SK-N-SH (cell line): ENCODE measurements around the gene STYXL1. TPM values are rescaled to one million over a fixed set of nuclear protein-coding genes. Genes with fewer than 3 reads are reported as not detected.

Experiments used
- CTCF ChIA-PET: fragments of 300-600, 350-600 bp; formaldehyde crosslinking; extraction: SDS; loops from one replicate; lab custom pipeline; 2021; lab: Yijun Ruan, JAX
- POLR2A ChIA-PET: fragments of 350-600 bp; sonication (Branson Sonifier 250); formaldehyde crosslinking; extraction: SDS; loops from one replicate; lab custom pipeline; 2020; ENCODE audit warnings: antibody characterized with exemption, inconsistent platforms; lab: Yijun Ruan, JAX
- DNase-seq: peaks from one replicate; pipeline ENCODE4 v3.0.0; 2012
- H2AFZ ChIP-seq: fragments of 200-600 bp; sonication (generic); 2 replicates; pipeline ENCODE4 v1.8.1; 2016; ENCODE audit warnings: antibody characterized with exemption, mild to moderate bottlenecking, low read depth
- H3F3A ChIP-seq: fragments of 200-600 bp; sonication (generic); replicated peaks from 2 replicates; pipeline ENCODE3; 2016; ENCODE audit warnings: antibody characterized with exemption, mild to moderate bottlenecking; ENCODE audit not compliant: insufficient read depth
- H3K27ac ChIP-seq, 2 experiments: fragments of 200-500 bp in 1 of 2; fragments of 200-600 bp in 1 of 2; sonication (Bioruptor generic) in 1 of 2; sonication (generic), shearing (Covaris generic) in 1 of 2; 2 replicates each; pipeline versions ENCODE4 v1.5.1 to v1.6.1; 2014 to 2016; ENCODE audit warnings: low read depth in 2 of 2, inconsistent platforms in 1 of 2, low read length in 1 of 2, mild to moderate bottlenecking in 1 of 2, mixed read lengths in 1 of 2
- H3K27me3 ChIP-seq: fragments of 200-600 bp; sonication (generic), shearing (Covaris generic); 2 replicates; pipeline ENCODE4 v1.6.1; 2016; ENCODE audit warnings: mixed run types; ENCODE audit not compliant: insufficient read depth
- H3K36me3 ChIP-seq, 2 experiments: fragments of 200-500 bp in 1 of 2; fragments of 200-600 bp in 1 of 2; sonication (Bioruptor generic) in 1 of 2; sonication (generic) in 1 of 2; replicated peaks in 1 of 2; 2 replicates each; pipeline versions ENCODE3 to v1.5.1; 2014 to 2016; ENCODE audit warnings: low read length in 1 of 2, mild to moderate bottlenecking in 1 of 2; ENCODE audit not compliant: insufficient read depth in 2 of 2, control insufficient read depth in 1 of 2
- H3K4me1 ChIP-seq, 2 experiments: fragments of 200-500 bp in 1 of 2; fragments of 200-600 bp in 1 of 2; sonication (Bioruptor generic) in 1 of 2; sonication (generic), shearing (Covaris generic) in 1 of 2; 2 replicates each; pipeline versions ENCODE4 v1.5.1 to v1.6.1; 2014 to 2016; ENCODE audit warnings: low read depth in 1 of 2, low read length in 1 of 2, mixed run types in 1 of 2; ENCODE audit not compliant: insufficient read depth in 2 of 2, control insufficient read depth in 1 of 2
- H3K4me2 ChIP-seq: fragments of 200-600 bp; sonication (generic), shearing (Covaris generic); 2 replicates; pipeline ENCODE4 v1.6.1; 2017; ENCODE audit warnings: mixed run types
- H3K4me3 ChIP-seq, 2 experiments: fragments of 200-500 bp in 1 of 2; fragments of 200-600 bp in 1 of 2; sonication (Bioruptor generic) in 1 of 2; sonication (generic), shearing (Covaris generic) in 1 of 2; 2 replicates each; pipeline versions ENCODE4 v1.5.1 to v1.8.1; 2014 to 2016; ENCODE audit warnings: low read depth in 2 of 2, inconsistent platforms in 1 of 2, low read length in 1 of 2, mild to moderate bottlenecking in 1 of 2, mixed read lengths in 1 of 2, moderate library complexity in 1 of 2
- H3K79me2 ChIP-seq: fragments of 200-600 bp; sonication (generic); 2 replicates; pipeline ENCODE4 v1.8.1; 2017; ENCODE audit warnings: mild to moderate bottlenecking; ENCODE audit not compliant: insufficient read depth
- H3K9ac ChIP-seq: fragments of 200-600 bp; sonication (generic); 2 replicates; pipeline ENCODE4 v1.6.1; 2017; ENCODE audit warnings: mixed run types
- H3K9me2 ChIP-seq: fragments of 200-600 bp; sonication (generic); 2 replicates; pipeline ENCODE4 v1.6.1; 2017; ENCODE audit warnings: mixed run types
- H3K9me3 ChIP-seq: fragments of 200-600 bp; sonication (generic); 2 replicates; pipeline ENCODE4 v1.6.1; 2017; ENCODE audit warnings: mixed run types, mild to moderate bottlenecking, moderate library complexity
- H4K20me1 ChIP-seq: fragments of 200-600 bp; sonication (generic); 2 replicates; pipeline ENCODE4 v1.6.1; 2017; ENCODE audit warnings: mild to moderate bottlenecking, mixed run types; ENCODE audit not compliant: insufficient read depth
- CHD2 ChIP-seq: fragments of 150-350 bp; IDR thresholded peaks from 2 replicates; pipeline ENCODE4 v1.6.1; 2018; ENCODE audit warnings: low read length; ENCODE audit not compliant: partially characterized antibody
- ELF1 ChIP-seq: IDR thresholded peaks from 2 replicates; pipeline ENCODE4 v1.4.0; 2012
- EZH2phosphoT487 ChIP-seq: fragments of 200-600 bp; sonication (generic); IDR thresholded peaks from 2 replicates; pipeline ENCODE4 v1.6.1; 2017; ENCODE audit warnings: low read depth, mixed run types, mild to moderate bottlenecking, antibody characterized with exemption, moderate library complexity, borderline replicate concordance
- GATA2 ChIP-seq: sonication (generic); formaldehyde crosslinking; IDR thresholded peaks from 2 replicates; pipeline ENCODE4 v1.5.0; 2020; ENCODE audit warnings: mild to moderate bottlenecking, missing genetic modification reagents
- JUND ChIP-seq: IDR thresholded peaks from 2 replicates; pipeline ENCODE4 v1.4.0; 2012
- NFIC ChIP-seq: IDR thresholded peaks from 2 replicates; pipeline ENCODE4 v1.4.0; 2012; ENCODE audit warnings: borderline replicate concordance
- RAD21 ChIP-seq: IDR thresholded peaks from 2 replicates; pipeline ENCODE4 v1.6.1; 2012; ENCODE audit warnings: mild to moderate bottlenecking, low read length
- RFX5 ChIP-seq: IDR thresholded peaks from 2 replicates; pipeline ENCODE4 v1.6.1; 2012; ENCODE audit warnings: mild to moderate bottlenecking, improper control_type of control experiment, low read length
- SMC3 ChIP-seq: IDR thresholded peaks from 2 replicates; pipeline ENCODE4 v1.6.1; 2012; ENCODE audit warnings: low read depth, low read length, improper control_type of control experiment
- YY1 ChIP-seq: IDR thresholded peaks from 2 replicates; pipeline ENCODE4 v1.4.0; 2012; ENCODE audit warnings: low read depth, mild to moderate bottlenecking
- WGBS: methylation state at CpG from one replicate; pipeline ENCODE4 v1.1.6; 2017; ENCODE audit warnings: low lambda C conversion rate; 5-methylcytosine and 5-hydroxymethylcytosine counted together
- polyA plus RNA-seq, 3 experiments: library from polyadenylated mRNA; depleted of rRNA; stranded (reverse); fragments of >200 nt; gene quantifications; 2 replicates each; pipeline ENCODE4 v1.2.3, GENCODE V29; 2012
- small RNA-seq, 7 experiments: library from RNA; depleted of rRNA; stranded (forward); fragments of <200 nt; gene quantifications; one replicate each; pipeline ENCODE3, GENCODE V24; 2012
- TF ChIP-seq, protein P1 (sequence below): fragments of 200-600 bp; sonication (generic); IDR thresholded peaks from 2 replicates; pipeline ENCODE4 v1.6.1; 2017; ENCODE audit warnings: antibody characterized with exemption, mild to moderate bottlenecking, moderate library complexity
- TF ChIP-seq, protein P2 (sequence below): IDR thresholded peaks from 2 replicates; pipeline ENCODE4 v1.4.0; 2012; ENCODE audit warnings: low read depth
- TF ChIP-seq, protein P3 (sequence below): IDR thresholded peaks from 2 replicates; pipeline ENCODE4 v1.6.1; 2012; ENCODE audit warnings: mild to moderate bottlenecking, low read depth, low read length, moderate library complexity
- TF ChIP-seq, protein P4 (sequence below): IDR thresholded peaks from 2 replicates; pipeline ENCODE4 v1.4.0; 2012; ENCODE audit warnings: low read depth, borderline replicate concordance
- TF ChIP-seq, protein P5 (sequence below): IDR thresholded peaks from 2 replicates; pipeline ENCODE4 v1.4.0; 2012; ENCODE audit warnings: low read depth, borderline replicate concordance

STYXL1 gene
- polyA plus RNA-seq, 1 of the 3 experiments (the other 2 are of a cell fraction), result 86.6 TPM

DNA sequence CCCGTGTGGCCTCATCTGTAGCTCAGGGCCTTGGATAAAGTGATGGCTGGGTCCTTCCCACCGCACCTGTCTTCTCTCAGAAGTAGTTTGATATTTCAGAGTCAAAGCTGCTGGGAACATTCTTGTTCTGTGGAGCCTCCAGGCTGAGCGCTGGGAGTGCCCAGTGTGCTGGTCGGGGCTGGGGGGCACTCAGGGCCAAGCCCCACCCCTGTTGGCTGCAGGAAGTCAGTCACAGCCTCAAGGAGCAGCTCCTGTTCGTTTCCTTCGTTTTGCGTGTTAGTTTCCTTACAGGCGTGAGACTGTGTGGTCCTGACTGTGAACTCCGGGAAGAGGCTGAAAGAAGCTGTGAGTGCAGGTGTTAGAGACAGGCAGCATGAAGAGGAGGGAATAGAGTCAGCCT is 99.6 kb downstream of the STYXL1 start:
- no peaks in the 10 kb centered on the region for H3F3A ChIP-seq
- no peak overlapping the region for H3K9ac ChIP-seq
- no peak overlapping the region for H3K27ac ChIP-seq
- H3K79me2 ChIP-seq, result 0 out of 2 replicates have a peak, but pooled peaks cover 6% of the 10 kb centered on the region
- H3K4me3 ChIP-seq, result no peak overlapping the region
- no peaks in the 10 kb centered on the region for H3K36me3 ChIP-seq
- ChIA-PET CTCF (interaction anchor here (0.9 to 1.4 kb wide), 3 partner anchors 29 to 190 kb away, joined by 3 to 5 read pairs (median 4); no protein-coding TSS in a partner anchor), POLR2A (interaction anchor here (0.6 to 1.0 kb wide), 3 partner anchors 13 to 33 kb away, joined by 3 to 4 read pairs (median 3); partner anchors contain the start of gene POR)
- no peak overlapping the region for H3K4me2 ChIP-seq
- H2AFZ ChIP-seq, result no peak overlapping the region
- TF ChIP-seq EZH2phosphoT487 (no peak), RAD21 (no peak), GATA2 (CRISPR knock-in tag) (no peak), CHD2 (no peak), ELF1 (no peak), YY1 (no peak), SMC3 (no peak), RFX5 (no peak), NFIC (no peak), JUND (no peak)
- TF ChIP-seq, protein P1, sequence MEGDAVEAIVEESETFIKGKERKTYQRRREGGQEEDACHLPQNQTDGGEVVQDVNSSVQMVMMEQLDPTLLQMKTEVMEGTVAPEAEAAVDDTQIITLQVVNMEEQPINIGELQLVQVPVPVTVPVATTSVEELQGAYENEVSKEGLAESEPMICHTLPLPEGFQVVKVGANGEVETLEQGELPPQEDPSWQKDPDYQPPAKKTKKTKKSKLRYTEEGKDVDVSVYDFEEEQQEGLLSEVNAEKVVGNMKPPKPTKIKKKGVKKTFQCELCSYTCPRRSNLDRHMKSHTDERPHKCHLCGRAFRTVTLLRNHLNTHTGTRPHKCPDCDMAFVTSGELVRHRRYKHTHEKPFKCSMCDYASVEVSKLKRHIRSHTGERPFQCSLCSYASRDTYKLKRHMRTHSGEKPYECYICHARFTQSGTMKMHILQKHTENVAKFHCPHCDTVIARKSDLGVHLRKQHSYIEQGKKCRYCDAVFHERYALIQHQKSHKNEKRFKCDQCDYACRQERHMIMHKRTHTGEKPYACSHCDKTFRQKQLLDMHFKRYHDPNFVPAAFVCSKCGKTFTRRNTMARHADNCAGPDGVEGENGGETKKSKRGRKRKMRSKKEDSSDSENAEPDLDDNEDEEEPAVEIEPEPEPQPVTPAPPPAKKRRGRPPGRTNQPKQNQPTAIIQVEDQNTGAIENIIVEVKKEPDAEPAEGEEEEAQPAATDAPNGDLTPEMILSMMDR, result no peak
- TF ChIP-seq, protein P2, sequence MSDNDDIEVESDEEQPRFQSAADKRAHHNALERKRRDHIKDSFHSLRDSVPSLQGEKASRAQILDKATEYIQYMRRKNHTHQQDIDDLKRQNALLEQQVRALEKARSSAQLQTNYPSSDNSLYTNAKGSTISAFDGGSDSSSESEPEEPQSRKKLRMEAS, result no peak
- TF ChIP-seq, protein P3, sequence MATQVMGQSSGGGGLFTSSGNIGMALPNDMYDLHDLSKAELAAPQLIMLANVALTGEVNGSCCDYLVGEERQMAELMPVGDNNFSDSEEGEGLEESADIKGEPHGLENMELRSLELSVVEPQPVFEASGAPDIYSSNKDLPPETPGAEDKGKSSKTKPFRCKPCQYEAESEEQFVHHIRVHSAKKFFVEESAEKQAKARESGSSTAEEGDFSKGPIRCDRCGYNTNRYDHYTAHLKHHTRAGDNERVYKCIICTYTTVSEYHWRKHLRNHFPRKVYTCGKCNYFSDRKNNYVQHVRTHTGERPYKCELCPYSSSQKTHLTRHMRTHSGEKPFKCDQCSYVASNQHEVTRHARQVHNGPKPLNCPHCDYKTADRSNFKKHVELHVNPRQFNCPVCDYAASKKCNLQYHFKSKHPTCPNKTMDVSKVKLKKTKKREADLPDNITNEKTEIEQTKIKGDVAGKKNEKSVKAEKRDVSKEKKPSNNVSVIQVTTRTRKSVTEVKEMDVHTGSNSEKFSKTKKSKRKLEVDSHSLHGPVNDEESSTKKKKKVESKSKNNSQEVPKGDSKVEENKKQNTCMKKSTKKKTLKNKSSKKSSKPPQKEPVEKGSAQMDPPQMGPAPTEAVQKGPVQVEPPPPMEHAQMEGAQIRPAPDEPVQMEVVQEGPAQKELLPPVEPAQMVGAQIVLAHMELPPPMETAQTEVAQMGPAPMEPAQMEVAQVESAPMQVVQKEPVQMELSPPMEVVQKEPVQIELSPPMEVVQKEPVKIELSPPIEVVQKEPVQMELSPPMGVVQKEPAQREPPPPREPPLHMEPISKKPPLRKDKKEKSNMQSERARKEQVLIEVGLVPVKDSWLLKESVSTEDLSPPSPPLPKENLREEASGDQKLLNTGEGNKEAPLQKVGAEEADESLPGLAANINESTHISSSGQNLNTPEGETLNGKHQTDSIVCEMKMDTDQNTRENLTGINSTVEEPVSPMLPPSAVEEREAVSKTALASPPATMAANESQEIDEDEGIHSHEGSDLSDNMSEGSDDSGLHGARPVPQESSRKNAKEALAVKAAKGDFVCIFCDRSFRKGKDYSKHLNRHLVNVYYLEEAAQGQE, result no peak
- TF ChIP-seq, protein P4, sequence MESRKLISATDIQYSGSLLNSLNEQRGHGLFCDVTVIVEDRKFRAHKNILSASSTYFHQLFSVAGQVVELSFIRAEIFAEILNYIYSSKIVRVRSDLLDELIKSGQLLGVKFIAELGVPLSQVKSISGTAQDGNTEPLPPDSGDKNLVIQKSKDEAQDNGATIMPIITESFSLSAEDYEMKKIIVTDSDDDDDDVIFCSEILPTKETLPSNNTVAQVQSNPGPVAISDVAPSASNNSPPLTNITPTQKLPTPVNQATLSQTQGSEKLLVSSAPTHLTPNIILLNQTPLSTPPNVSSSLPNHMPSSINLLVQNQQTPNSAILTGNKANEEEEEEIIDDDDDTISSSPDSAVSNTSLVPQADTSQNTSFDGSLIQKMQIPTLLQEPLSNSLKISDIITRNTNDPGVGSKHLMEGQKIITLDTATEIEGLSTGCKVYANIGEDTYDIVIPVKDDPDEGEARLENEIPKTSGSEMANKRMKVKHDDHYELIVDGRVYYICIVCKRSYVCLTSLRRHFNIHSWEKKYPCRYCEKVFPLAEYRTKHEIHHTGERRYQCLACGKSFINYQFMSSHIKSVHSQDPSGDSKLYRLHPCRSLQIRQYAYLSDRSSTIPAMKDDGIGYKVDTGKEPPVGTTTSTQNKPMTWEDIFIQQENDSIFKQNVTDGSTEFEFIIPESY, result no peak
- TF ChIP-seq, protein P5, sequence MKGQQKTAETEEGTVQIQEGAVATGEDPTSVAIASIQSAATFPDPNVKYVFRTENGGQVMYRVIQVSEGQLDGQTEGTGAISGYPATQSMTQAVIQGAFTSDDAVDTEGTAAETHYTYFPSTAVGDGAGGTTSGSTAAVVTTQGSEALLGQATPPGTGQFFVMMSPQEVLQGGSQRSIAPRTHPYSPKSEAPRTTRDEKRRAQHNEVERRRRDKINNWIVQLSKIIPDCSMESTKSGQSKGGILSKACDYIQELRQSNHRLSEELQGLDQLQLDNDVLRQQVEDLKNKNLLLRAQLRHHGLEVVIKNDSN, result no peak
- DNase-seq, result no peak
- H3K9me3 ChIP-seq, result no peaks in the 10 kb centered on the region
- peaks cover 0 to 5% of the 10 kb centered on the region in 2 experiments; a peak in 1 of 4 replicates for H3K4me1 ChIP-seq
- H3K27me3 ChIP-seq, result no peaks in the 10 kb centered on the region
- 94% methylated on average over 9 of the region's 9 CpGs for WGBS
- no peaks in the 10 kb centered on the region for H3K9me2 ChIP-seq
- H4K20me1 ChIP-seq, result peaks cover 17% of the 10 kb centered on the region; the same call in 1 of the 2 replicates

Small RNA genes lying within 50 kb of the gene (small RNA-seq; reads per million reads assigned to genes)
- gene RNU6-863P, result 0 reads per million in 7 experiments

Other genes starting within 250 kb of the STYXL1 start
- not detected in 2 replicates for gene CCL24, start 234.2 kb downstream of the STYXL1 start, polyA plus RNA-seq (2012; rRNA removed)
- gene RHBDD2, start 169.0 kb downstream of the STYXL1 start, polyA plus RNA-seq (2012; rRNA removed), result 68.8 and 77.6 TPM in 2 replicates
- 55.8 and 68.7 TPM in 2 replicates for gene POR, start 132.8 kb downstream of the STYXL1 start, polyA plus RNA-seq (2012; rRNA removed)
- 59.8 and 95.2 TPM in 2 replicates for gene TMEM120A, start 53.4 kb downstream of the STYXL1 start, polyA plus RNA-seq (2012; rRNA removed)
- 244 and 301 TPM in 2 replicates for gene MDH2, start 106 bp upstream of the STYXL1 start, polyA plus RNA-seq (2012; rRNA removed)
- 2.5 and 2.7 TPM in 2 replicates for gene SRRM3, start 153.9 kb upstream of the STYXL1 start, polyA plus RNA-seq (2012; rRNA removed)